ENCODE measurements around the gene SYDE1. TPM values are rescaled to one million over a fixed set of nuclear protein-coding genes. Genes with fewer than 3 reads are reported as not detected.

SYDE1 gene
- total and polyA plus RNA-seq, 9 donors: 9.4 to 61.9 (median 31.2) TPM

- no peak overlapping the region for H3K27ac ChIP-seq
- no peaks in the 10 kb centered on the region for H3K27me3 ChIP-seq
- intact Hi-C loops (cut with DNase I): loop anchor here in 1 of 4 donors (10.0 kb wide), 1 partner anchor 49 kb away; no protein-coding TSS in a partner anchor
- no peaks in the 10 kb centered on the region for H3K36me3 ChIP-seq
- no peak for TF ChIP-seq CTCF (IDR thresholded peaks at IDR 0.05)
- TF ChIP-seq EP300 (IDR thresholded peaks at IDR 0.05): no peak
- no peak for TF ChIP-seq POLR2A (IDR thresholded peaks at IDR 0.05)
- H3K9me3 ChIP-seq: no peaks in the 10 kb centered on the region
- no peak for DNase-seq
- H3K4me3 ChIP-seq: no peak overlapping the region
- H3K4me1 ChIP-seq (ENCODE audit: insufficient read depth): no peaks in the 10 kb centered on the region
- 71 to 98% (median 88%) methylated on average over 1 of the region's 1 CpG for WGBS, 3 donors
Measured at GRCh38 chr19:15144046-15144646, 36.9 kb downstream of the SYDE1 start.

DNA sequence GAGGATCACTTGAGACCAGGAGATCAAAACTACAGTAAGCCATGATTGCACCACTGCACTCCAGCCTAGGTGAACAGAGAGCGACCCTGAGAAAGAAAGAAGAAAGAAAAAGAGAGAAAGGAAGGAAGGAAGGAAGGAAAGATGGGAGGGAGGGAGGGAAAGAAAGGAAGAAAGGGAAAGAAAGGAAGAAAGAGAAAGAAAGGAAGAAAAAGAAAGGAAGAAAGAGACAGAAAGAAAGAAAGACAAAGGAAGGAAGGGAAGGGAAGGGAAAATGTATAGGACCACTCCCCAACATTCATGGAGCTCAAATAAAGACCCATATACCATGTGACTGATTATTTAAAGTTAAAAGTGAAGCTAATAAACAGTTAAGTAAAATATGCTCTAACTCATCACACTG is 39.9 kb downstream of the SYDE1 start:
- H3K36me3 ChIP-seq: no peaks in the 10 kb centered on the region
- H3K27ac ChIP-seq: no peak overlapping the region
- TF ChIP-seq POLR2A (IDR thresholded peaks at IDR 0.05): no peak
- TF ChIP-seq EP300 (IDR thresholded peaks at IDR 0.05): no peak
- TF ChIP-seq CTCF (IDR thresholded peaks at IDR 0.05): no peak
- H3K9me3 ChIP-seq: no peaks in the 10 kb centered on the region
- no peaks in the 10 kb centered on the region for H3K27me3 ChIP-seq
- intact Hi-C loops (cut with DNase I): loop anchor here in 2 of 4 donors (5.0 to 10.0 kb wide), 2 partner anchors 52 to 415 kb away; no protein-coding TSS in a partner anchor
- DNase-seq: no peak
- H3K4me1 ChIP-seq (ENCODE audit: insufficient read depth): no peaks in the 10 kb centered on the region
- no peak overlapping the region for H3K4me3 ChIP-seq
- 92 to 98% (median 93%) methylated on average over 1 of the region's 1 CpG for WGBS, 3 donors

GRCh38 chr19:15149737-15150136 is 42.5 kb downstream of the SYDE1 start:
- WGBS, 3 donors: 64 to 71% (median 69%) methylated on average over 5 of the region's 5 CpGs
- intact Hi-C loops (cut with DNase I): loop anchor here in 3 of 4 donors (5.0 to 10.0 kb wide), 3 partner anchors 55 to 413 kb away; no protein-coding TSS in a partner anchor
- Histone ChIP-seq H3K4me3 (no peak overlapping the region), H3K4me1 (ENCODE audit: insufficient read depth) (no peaks in the 10 kb centered on the region), H3K36me3 (no peaks in the 10 kb centered on the region), H3K27me3 (no peaks in the 10 kb centered on the region), H3K9me3 (no peaks in the 10 kb centered on the region), H3K27ac (no peak overlapping the region)
- TF ChIP-seq POLR2A (IDR thresholded peaks at IDR 0.05) (no peak), EP300 (IDR thresholded peaks at IDR 0.05) (no peak), CTCF (IDR thresholded peaks at IDR 0.05) (no peak)
- DNase-seq: no peak

DNA sequence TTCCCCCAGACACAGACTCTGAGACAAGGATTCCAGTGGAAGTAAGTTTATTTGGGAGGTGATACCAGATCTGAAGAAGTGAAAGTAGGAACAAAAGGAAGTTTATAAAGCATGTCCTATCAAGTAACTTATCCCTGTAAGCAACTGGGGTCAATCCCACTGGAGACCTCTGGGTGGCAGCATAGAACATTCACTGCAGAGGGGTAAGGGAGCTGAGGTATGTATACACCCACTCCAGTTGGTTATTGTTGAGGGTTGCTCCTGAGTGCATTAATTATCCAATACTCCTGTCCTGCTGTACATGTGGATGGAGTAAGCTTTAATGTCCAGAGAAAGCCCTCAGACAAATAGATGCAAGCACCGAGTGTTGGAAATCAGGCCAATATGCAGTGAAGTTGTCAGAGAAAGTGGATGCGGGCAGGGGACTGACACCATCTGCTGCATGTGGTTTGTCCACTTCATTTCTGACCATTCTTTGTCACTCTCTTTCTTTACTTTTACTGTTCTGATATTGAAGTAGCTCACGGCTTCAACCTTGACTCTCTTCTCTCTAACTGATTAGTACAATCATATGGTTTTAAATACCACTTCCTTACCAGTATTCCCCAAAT is 46.9 kb downstream of the SYDE1 start:
- no peak for DNase-seq
- WGBS, 3 donors: 93 to 97% (median 95%) methylated on average over 3 of the region's 3 CpGs
- Histone ChIP-seq H3K36me3 (no peaks in the 10 kb centered on the region), H3K27me3 (no peaks in the 10 kb centered on the region), H3K4me1 (ENCODE audit: insufficient read depth) (no peaks in the 10 kb centered on the region), H3K4me3 (no peak overlapping the region), H3K9me3 (no peaks in the 10 kb centered on the region), H3K27ac (no peak overlapping the region)
- intact Hi-C loops (cut with DNase I): loop anchor here in 2 of 4 donors (5.0 kb wide), 1 partner anchor 62 kb away; no protein-coding TSS in a partner anchor
- TF ChIP-seq EP300 (IDR thresholded peaks at IDR 0.05) (no peak), CTCF (IDR thresholded peaks at IDR 0.05) (no peak), POLR2A (IDR thresholded peaks at IDR 0.05) (no peak)
